GM18907 (cell line): Measurements from ENCODE around the gene RESP18.

Experiments used
- ATAC-seq: cut with Tn5 transposase; IDR thresholded peaks from one replicate; pipeline ENCODE4 v1.9.1; 2021; ENCODE audit warnings: mild to moderate bottlenecking, moderate library complexity; ENCODE audit not compliant: unreplicated experiment

Gene RESP18

DNA sequence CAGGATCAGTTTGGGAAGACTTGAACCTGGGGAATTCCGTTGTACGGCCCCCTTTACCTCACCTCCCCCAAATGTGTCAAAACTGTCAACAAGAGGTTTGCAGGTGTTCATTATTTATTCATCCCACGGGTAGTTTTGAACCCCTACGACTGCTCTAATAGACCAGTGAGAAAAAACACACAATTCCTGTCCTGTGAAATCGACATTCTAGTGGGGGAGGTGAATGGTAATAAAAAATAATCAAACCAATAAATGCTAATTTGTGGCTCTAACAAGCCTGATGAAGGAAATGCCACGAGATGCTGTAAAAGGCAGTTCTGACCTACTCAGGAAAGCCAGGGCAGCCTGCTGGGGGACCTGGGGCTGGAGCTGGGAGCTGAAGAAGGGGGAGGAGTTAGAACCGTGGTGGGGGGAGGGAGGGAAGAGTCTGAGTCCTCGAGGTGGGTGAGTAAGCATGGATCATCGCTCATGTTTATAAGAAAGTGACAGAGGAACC, 53.8 kb downstream of the RESP18 start:
- no peak for ATAC-seq

DNA sequence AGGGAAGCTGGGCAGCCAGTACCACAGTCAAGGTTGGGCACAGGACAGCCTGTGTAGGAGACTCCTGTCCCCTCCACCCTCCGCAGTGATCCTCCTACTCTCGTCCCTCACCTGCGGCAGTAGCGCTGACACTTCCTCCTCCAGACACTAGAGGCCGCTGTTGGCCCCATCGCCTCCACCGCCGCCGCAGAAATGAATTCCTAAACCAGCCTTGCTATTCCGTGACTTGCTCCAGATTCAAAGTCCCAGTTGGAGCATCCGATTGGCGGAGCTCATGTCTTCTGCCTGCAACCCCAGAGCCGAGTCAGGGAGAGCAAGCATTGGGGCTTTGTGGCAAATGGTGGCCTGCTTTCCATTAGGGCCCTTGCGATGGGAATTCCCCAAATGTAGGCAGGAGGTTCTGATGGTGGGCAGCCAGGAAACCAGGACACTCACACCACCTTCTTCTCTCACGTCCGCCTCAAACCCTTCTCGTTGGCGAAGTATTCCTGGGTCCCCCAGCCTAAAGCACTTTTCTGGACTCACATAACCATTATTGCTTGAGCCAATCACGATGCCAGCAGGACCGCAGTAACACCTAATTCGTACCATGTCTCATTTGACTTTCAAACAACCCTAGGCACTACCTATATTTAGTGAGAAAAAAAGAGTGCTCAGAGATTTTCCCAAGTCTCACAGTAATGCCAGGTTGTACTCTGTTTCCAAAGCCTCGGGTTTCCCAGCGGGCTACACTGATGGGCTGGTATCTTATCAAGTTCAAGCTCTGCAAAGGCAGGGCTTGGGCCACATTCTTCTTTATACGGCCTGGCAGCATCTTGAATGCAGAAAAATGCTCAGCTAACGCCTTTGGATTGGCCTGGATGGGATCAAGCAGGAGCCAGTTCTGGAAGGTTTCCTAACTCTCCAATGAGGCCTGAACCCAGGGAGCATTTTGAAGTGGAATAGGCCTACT, 54.6 kb downstream of the RESP18 start:
- ATAC-seq, result peak; percentile 28
